GM23338 (cell line): ENCODE measurements around the gene ATP13A4. TPM values are rescaled to one million over a fixed set of nuclear protein-coding genes. Genes with fewer than 3 reads are reported as not detected.

Experiments
- ATAC-seq: fragments of 200-7000 bp; cut with Tn5 transposase; 3 replicates; pipeline ENCODE4 v1.9.1; 2020
- DNase-seq: peaks from one replicate; pipeline ENCODE4 v3.0.0-alpha.2; 2015; ENCODE audit warnings: low spot score
- H2AFZ ChIP-seq: fragments of 200-600 bp; sonication (generic); 2 replicates; pipeline ENCODE4 v1.8.0; 2016; ENCODE audit warnings: antibody characterized with exemption, mild to moderate bottlenecking, moderate library complexity
- H3F3A ChIP-seq: fragments of 200-600 bp; sonication (generic); replicated peaks from 2 replicates; pipeline ENCODE4 v1.8.0; 2017; ENCODE audit warnings: antibody characterized with exemption, mixed run types, low read depth
- H3K27ac ChIP-seq: fragments of 200-600 bp; sonication (generic); 2 replicates; pipeline ENCODE4 v1.6.1; 2016; ENCODE audit warnings: low read depth
- H3K27me3 ChIP-seq: fragments of 200-600 bp; sonication (generic); 2 replicates; pipeline ENCODE4 v1.8.0; 2016; ENCODE audit warnings: mild to moderate bottlenecking, mixed run types, moderate library complexity; ENCODE audit not compliant: insufficient read depth
- H3K36me3 ChIP-seq: fragments of 200-600 bp; sonication (generic); 2 replicates; pipeline ENCODE4 v1.8.0; 2016; ENCODE audit warnings: mild to moderate bottlenecking; ENCODE audit not compliant: insufficient read depth
- H3K4me1 ChIP-seq: fragments of 200-600 bp; sonication (generic); 2 replicates; pipeline ENCODE4 v1.8.0; 2016; ENCODE audit warnings: mild to moderate bottlenecking, moderate library complexity; ENCODE audit not compliant: insufficient read depth
- H3K4me2 ChIP-seq: fragments of 200-600 bp; sonication (generic); 2 replicates; pipeline ENCODE4 v1.7.1; 2017; ENCODE audit warnings: mixed run types
- H3K4me3 ChIP-seq: fragments of 200-600 bp; sonication (generic); 2 replicates; pipeline ENCODE4 v1.6.1; 2016; ENCODE audit warnings: mixed run types
- H3K79me2 ChIP-seq: fragments of 200-600 bp; sonication (generic); replicated peaks from 2 replicates; pipeline ENCODE4 v1.8.0; 2017; ENCODE audit warnings: mild to moderate bottlenecking; ENCODE audit not compliant: insufficient read depth
- H3K9me2 ChIP-seq: fragments of 200-600 bp; sonication (generic); 2 replicates; pipeline ENCODE4 v1.8.0; 2017; ENCODE audit not compliant: insufficient read depth
- H4K20me1 ChIP-seq: fragments of 200-600 bp; sonication (generic); replicated peaks from 2 replicates; pipeline ENCODE4 v1.8.0; 2017; ENCODE audit warnings: mild to moderate bottlenecking; ENCODE audit not compliant: insufficient read depth
- H3K27ac Mint-ChIP-seq: 2 replicates; pipeline ENCODE4 v1.8.0; 2020; ENCODE audit warnings: inconsistent platforms, mild to moderate bottlenecking, moderate library complexity, mixed read lengths
- H3K27me3 Mint-ChIP-seq: 3 replicates; pipeline ENCODE4 v1.8.0; 2022; ENCODE audit warnings: low read depth, mild to moderate bottlenecking, moderate library complexity, mixed read lengths, inconsistent platforms; ENCODE audit not compliant: insufficient read depth, poor library complexity
- H3K36me3 Mint-ChIP-seq: 3 replicates; pipeline ENCODE4 v1.8.0; 2021; ENCODE audit warnings: low read depth, mild to moderate bottlenecking, inconsistent platforms, moderate library complexity, mixed read lengths
- H3K4me1 Mint-ChIP-seq: 3 replicates; pipeline ENCODE4 v1.8.0; 2020; ENCODE audit warnings: mild to moderate bottlenecking, inconsistent platforms, mixed read lengths
- H3K4me3 Mint-ChIP-seq: 3 replicates; pipeline ENCODE4 v1.8.0; 2021; ENCODE audit warnings: moderate library complexity, mild to moderate bottlenecking, inconsistent platforms, mixed read lengths
- H3K9me3 Mint-ChIP-seq: 3 replicates; pipeline ENCODE4 v1.8.0; 2020; ENCODE audit warnings: moderate library complexity, mild to moderate bottlenecking, inconsistent platforms, mixed read lengths
- CREB1 ChIP-seq: fragments of 250-450 bp; sonication (Bioruptor Pico); IDR thresholded peaks from 2 replicates; pipeline ENCODE4 v1.5.0; 2020; ENCODE audit warnings: low read depth, mild to moderate bottlenecking, moderate library complexity
- ETS1 ChIP-seq: IDR thresholded peaks from 2 replicates; pipeline ENCODE4 v1.6.1; 2016; ENCODE audit warnings: antibody characterized with exemption
- EZH2 ChIP-seq: fragments of 200-600 bp; sonication (generic); IDR thresholded peaks from one replicate; pipeline ENCODE4 v1.8.0; 2017; ENCODE audit warnings: antibody characterized with exemption, mild to moderate bottlenecking, low read depth; ENCODE audit not compliant: unreplicated experiment
- EZH2phosphoT487 ChIP-seq: fragments of 200-600 bp; sonication (generic); IDR thresholded peaks from one replicate; pipeline ENCODE4 v1.8.1; 2018; ENCODE audit warnings: antibody characterized with exemption; ENCODE audit not compliant: unreplicated experiment
- JUNB ChIP-seq: IDR thresholded peaks from one replicate; pipeline ENCODE4 v1.6.1; 2016; ENCODE audit warnings: antibody characterized with exemption; ENCODE audit not compliant: unreplicated experiment
- NANOG ChIP-seq: IDR thresholded peaks from 2 replicates; pipeline ENCODE4 v1.6.1; 2016; ENCODE audit warnings: antibody characterized with exemption, borderline replicate concordance
- POLR2AphosphoS5 ChIP-seq: IDR thresholded peaks from 2 replicates; pipeline ENCODE4 v1.6.1; 2016; ENCODE audit warnings: antibody characterized with exemption, low read depth
- STAT1 ChIP-seq: IDR thresholded peaks from one replicate; pipeline ENCODE4 v1.6.1; 2016; ENCODE audit warnings: antibody characterized with exemption; ENCODE audit not compliant: unreplicated experiment
- ZNF114 ChIP-seq: fragments of 250-450 bp; sonication (Bioruptor Pico); IDR thresholded peaks from 2 replicates; pipeline ENCODE4 v1.5.0; 2020; ENCODE audit warnings: mild to moderate bottlenecking, moderate library complexity
- ZNF331 ChIP-seq: fragments of 250-450 bp; sonication (Bioruptor Pico); IDR thresholded peaks from 2 replicates; pipeline ENCODE4 v1.5.0; 2020; ENCODE audit warnings: low read depth, mild to moderate bottlenecking, moderate library complexity
- polyA plus RNA-seq: library from polyadenylated mRNA; unstranded; fragments of >200 nt; fragmentation: Nextera tagmentation; extraction: Ambion mirVana; gene quantifications from 2 replicates; pipeline ENCODE4 v1.2.1, GENCODE V29; 2016
- total RNA-seq: library from RNA; depleted of rRNA; stranded (reverse); fragments of >200 nt; shearing (Covaris generic); gene quantifications from 2 replicates; pipeline ENCODE4 v1.2.3, GENCODE V29; 2014
- TF ChIP-seq, protein P1 (sequence below): fragments of 250-450 bp; sonication (Bioruptor Pico); IDR thresholded peaks from 2 replicates; pipeline ENCODE4 v1.5.0; 2020; ENCODE audit warnings: mild to moderate bottlenecking, moderate library complexity
- TF ChIP-seq, protein P2 (sequence below): IDR thresholded peaks from one replicate; pipeline ENCODE4 v1.6.1; 2018; ENCODE audit warnings: antibody characterized with exemption; ENCODE audit not compliant: unreplicated experiment
- TF ChIP-seq, protein P3 (sequence below), 2 experiments: fragments of 200-600 bp in 1 of 2; sonication (generic) in 1 of 2; conservative IDR thresholded peaks; 2 replicates each; pipeline versions ENCODE4 v1.5.1 to v1.6.1; 2016 to 2017; ENCODE audit warnings: antibody characterized with exemption in 2 of 2, low read depth in 2 of 2, mild to moderate bottlenecking in 2 of 2, moderate library complexity in 1 of 2

ATP13A4 gene
- total and polyA plus RNA-seq, 2 experiments from 2014 or later, result not detected

DNA sequence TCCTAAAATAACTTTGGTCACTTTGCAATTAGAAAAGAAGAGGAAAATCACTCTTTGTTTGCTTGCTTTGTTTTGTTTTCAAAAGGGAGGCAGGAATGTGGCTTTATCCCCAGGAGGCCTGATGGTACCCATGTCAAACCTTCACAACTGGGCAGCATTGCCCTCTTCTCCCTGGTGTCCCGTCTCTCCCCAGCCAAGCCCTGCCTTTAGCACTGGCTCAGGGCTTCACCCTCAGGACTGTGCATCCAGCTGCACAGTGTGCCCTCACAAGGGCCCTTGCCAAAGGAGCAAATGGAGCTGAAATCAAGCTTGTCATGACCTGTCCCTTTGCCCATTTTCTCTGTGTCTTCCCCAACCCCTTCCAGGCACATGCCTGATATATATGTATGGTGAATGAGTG lies 147.0 kb downstream of the ATP13A4 start (continued):
- TF ChIP-seq EZH2 (no peak), NANOG (no peak)

- Histone ChIP-seq H3K4me1 (peaks cover 8% of the 10 kb centered on the region), H3K4me3 (no peak overlapping the region), H3K79me2 (no peaks in the 10 kb centered on the region), H3F3A (no peaks in the 10 kb centered on the region), H4K20me1 (no peaks in the 10 kb centered on the region), H3K9me2 (peaks cover 19% of the 10 kb centered on the region; the same call in 1 of the 2 replicates), H2AFZ (0 out of 2 replicates have a peak overlapping the region, but pooled peaks have one; percentile 69), H3K27me3 (no peaks in the 10 kb centered on the region), H3K27ac (no peak overlapping the region), H3K36me3 (no peaks in the 10 kb centered on the region; the same call in 1 of the 2 replicates), H3K4me2 (no peak overlapping the region)
- H3K9me3 Mint-ChIP-seq, result peaks cover 1% of the 10 kb centered on the region; the same call in 1 of the 3 replicates
- no peak overlapping the region for H3K4me3 Mint-ChIP-seq
- DNase-seq (peak; percentile 17), ATAC-seq (peak; percentile 69)
- H3K27me3 Mint-ChIP-seq, result peaks cover 4% of the 10 kb centered on the region
- TF ChIP-seq EZH2 (no peak), CREB1 (CRISPR knock-in tag) (no peak), ETS1 (no peak), ZNF114 (CRISPR knock-in tag) (no peak), NANOG (no peak), EZH2phosphoT487 (no peak), POLR2AphosphoS5 (no peak), ZNF331 (no peak), STAT1 (no peak), JUNB (no peak)
- TF ChIP-seq, protein P1, sequence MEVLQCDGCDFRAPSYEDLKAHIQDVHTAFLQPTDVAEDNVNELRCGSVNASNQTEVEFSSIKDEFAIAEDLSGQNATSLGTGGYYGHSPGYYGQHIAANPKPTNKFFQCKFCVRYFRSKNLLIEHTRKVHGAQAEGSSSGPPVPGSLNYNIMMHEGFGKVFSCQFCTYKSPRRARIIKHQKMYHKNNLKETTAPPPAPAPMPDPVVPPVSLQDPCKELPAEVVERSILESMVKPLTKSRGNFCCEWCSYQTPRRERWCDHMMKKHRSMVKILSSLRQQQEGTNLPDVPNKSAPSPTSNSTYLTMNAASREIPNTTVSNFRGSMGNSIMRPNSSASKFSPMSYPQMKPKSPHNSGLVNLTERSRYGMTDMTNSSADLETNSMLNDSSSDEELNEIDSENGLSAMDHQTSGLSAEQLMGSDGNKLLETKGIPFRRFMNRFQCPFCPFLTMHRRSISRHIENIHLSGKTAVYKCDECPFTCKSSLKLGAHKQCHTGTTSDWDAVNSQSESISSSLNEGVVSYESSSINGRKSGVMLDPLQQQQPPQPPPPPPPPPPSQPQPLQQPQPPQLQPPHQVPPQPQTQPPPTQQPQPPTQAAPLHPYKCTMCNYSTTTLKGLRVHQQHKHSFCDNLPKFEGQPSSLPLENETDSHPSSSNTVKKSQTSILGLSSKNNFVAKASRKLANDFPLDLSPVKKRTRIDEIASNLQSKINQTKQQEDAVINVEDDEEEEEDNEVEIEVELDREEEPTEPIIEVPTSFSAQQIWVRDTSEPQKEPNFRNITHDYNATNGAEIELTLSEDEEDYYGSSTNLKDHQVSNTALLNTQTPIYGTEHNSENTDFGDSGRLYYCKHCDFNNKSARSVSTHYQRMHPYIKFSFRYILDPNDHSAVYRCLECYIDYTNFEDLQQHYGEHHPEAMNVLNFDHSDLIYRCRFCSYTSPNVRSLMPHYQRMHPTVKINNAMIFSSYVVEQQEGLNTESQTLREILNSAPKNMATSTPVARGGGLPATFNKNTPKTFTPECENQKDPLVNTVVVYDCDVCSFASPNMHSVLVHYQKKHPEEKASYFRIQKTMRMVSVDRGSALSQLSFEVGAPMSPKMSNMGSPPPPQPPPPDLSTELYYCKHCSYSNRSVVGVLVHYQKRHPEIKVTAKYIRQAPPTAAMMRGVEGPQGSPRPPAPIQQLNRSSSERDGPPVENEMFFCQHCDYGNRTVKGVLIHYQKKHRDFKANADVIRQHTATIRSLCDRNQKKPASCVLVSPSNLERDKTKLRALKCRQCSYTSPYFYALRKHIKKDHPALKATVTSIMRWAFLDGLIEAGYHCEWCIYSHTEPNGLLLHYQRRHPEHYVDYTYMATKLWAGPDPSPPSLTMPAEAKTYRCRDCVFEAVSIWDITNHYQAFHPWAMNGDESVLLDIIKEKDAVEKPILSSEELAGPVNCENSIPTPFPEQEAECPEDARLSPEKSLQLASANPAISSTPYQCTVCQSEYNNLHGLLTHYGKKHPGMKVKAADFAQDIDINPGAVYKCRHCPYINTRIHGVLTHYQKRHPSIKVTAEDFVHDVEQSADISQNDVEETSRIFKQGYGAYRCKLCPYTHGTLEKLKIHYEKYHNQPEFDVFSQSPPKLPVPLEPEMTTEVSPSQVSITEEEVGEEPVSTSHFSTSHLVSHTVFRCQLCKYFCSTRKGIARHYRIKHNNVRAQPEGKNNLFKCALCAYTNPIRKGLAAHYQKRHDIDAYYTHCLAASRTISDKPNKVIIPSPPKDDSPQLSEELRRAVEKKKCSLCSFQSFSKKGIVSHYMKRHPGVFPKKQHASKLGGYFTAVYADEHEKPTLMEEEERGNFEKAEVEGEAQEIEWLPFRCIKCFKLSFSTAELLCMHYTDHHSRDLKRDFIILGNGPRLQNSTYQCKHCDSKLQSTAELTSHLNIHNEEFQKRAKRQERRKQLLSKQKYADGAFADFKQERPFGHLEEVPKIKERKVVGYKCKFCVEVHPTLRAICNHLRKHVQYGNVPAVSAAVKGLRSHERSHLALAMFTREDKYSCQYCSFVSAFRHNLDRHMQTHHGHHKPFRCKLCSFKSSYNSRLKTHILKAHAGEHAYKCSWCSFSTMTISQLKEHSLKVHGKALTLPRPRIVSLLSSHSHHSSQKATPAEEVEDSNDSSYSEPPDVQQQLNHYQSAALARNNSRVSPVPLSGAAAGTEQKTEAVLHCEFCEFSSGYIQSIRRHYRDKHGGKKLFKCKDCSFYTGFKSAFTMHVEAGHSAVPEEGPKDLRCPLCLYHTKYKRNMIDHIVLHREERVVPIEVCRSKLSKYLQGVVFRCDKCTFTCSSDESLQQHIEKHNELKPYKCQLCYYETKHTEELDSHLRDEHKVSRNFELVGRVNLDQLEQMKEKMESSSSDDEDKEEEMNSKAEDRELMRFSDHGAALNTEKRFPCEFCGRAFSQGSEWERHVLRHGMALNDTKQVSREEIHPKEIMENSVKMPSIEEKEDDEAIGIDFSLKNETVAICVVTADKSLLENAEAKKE, result no peak
- TF ChIP-seq, protein P2, sequence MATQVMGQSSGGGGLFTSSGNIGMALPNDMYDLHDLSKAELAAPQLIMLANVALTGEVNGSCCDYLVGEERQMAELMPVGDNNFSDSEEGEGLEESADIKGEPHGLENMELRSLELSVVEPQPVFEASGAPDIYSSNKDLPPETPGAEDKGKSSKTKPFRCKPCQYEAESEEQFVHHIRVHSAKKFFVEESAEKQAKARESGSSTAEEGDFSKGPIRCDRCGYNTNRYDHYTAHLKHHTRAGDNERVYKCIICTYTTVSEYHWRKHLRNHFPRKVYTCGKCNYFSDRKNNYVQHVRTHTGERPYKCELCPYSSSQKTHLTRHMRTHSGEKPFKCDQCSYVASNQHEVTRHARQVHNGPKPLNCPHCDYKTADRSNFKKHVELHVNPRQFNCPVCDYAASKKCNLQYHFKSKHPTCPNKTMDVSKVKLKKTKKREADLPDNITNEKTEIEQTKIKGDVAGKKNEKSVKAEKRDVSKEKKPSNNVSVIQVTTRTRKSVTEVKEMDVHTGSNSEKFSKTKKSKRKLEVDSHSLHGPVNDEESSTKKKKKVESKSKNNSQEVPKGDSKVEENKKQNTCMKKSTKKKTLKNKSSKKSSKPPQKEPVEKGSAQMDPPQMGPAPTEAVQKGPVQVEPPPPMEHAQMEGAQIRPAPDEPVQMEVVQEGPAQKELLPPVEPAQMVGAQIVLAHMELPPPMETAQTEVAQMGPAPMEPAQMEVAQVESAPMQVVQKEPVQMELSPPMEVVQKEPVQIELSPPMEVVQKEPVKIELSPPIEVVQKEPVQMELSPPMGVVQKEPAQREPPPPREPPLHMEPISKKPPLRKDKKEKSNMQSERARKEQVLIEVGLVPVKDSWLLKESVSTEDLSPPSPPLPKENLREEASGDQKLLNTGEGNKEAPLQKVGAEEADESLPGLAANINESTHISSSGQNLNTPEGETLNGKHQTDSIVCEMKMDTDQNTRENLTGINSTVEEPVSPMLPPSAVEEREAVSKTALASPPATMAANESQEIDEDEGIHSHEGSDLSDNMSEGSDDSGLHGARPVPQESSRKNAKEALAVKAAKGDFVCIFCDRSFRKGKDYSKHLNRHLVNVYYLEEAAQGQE, result no peak
- TF ChIP-seq, protein P3, sequence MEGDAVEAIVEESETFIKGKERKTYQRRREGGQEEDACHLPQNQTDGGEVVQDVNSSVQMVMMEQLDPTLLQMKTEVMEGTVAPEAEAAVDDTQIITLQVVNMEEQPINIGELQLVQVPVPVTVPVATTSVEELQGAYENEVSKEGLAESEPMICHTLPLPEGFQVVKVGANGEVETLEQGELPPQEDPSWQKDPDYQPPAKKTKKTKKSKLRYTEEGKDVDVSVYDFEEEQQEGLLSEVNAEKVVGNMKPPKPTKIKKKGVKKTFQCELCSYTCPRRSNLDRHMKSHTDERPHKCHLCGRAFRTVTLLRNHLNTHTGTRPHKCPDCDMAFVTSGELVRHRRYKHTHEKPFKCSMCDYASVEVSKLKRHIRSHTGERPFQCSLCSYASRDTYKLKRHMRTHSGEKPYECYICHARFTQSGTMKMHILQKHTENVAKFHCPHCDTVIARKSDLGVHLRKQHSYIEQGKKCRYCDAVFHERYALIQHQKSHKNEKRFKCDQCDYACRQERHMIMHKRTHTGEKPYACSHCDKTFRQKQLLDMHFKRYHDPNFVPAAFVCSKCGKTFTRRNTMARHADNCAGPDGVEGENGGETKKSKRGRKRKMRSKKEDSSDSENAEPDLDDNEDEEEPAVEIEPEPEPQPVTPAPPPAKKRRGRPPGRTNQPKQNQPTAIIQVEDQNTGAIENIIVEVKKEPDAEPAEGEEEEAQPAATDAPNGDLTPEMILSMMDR (conservative IDR thresholded peaks at IDR 0.05; ENCODE audit: low read depth in 2 of 2), result no peak
- peaks cover 14% of the 10 kb centered on the region for H3K4me1 Mint-ChIP-seq
- no peaks in the 10 kb centered on the region for H3K36me3 Mint-ChIP-seq
- no peak overlapping the region for H3K27ac Mint-ChIP-seq
Observed at GRCh38 chr3:193407112-193407511, 147.6 kb downstream of the ATP13A4 start.
